GM12801 (cell line): Measurements from ENCODE around the gene MOGAT2.

Experiments
- TF ChIP-seq, protein P1 (sequence below): IDR thresholded peaks from one replicate; pipeline ENCODE4 v1.5.1; 2011; ENCODE audit warnings: control low read depth; ENCODE audit not compliant: insufficient read length; ENCODE audit errors: extremely low read depth

MOGAT2 gene

DNA sequence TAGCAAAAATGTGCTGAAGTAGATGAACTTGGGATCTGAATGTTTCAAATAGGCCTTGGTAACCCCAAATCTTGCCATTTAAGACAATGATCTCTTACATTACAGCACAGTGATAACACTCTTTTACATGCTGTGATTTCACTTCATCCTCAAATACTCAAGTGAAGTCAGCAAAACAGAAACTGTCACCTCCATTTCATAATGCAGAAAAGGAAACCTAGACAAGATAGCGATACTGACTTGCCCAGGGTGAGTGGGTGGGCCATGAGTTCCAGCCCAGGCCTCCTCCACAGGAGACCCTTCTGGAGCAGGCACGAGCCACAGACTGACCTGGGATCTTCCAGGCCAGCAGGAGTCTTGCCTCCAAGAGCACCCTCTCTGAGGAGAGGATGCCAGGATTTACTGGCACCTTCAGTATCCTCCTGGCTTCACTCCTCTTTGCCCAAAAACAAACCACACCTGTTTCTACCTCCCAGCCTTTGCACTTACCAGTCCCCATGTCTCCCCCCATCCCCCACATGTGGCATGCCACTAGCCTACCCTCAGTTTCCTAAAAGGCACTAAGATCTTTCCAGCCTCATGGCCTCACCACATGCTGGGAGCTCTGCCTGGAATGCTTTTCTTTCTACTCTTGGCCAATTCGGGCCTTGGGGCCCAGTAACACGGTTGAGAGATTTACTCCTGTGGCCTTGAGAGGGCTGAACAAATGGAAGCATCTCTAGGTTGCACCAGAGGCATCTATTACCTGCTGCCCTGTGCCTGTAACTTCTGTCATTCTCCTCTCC is 49.0 kb downstream of the MOGAT2 start:
- TF ChIP-seq, protein P1, sequence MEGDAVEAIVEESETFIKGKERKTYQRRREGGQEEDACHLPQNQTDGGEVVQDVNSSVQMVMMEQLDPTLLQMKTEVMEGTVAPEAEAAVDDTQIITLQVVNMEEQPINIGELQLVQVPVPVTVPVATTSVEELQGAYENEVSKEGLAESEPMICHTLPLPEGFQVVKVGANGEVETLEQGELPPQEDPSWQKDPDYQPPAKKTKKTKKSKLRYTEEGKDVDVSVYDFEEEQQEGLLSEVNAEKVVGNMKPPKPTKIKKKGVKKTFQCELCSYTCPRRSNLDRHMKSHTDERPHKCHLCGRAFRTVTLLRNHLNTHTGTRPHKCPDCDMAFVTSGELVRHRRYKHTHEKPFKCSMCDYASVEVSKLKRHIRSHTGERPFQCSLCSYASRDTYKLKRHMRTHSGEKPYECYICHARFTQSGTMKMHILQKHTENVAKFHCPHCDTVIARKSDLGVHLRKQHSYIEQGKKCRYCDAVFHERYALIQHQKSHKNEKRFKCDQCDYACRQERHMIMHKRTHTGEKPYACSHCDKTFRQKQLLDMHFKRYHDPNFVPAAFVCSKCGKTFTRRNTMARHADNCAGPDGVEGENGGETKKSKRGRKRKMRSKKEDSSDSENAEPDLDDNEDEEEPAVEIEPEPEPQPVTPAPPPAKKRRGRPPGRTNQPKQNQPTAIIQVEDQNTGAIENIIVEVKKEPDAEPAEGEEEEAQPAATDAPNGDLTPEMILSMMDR = no peak

DNA sequence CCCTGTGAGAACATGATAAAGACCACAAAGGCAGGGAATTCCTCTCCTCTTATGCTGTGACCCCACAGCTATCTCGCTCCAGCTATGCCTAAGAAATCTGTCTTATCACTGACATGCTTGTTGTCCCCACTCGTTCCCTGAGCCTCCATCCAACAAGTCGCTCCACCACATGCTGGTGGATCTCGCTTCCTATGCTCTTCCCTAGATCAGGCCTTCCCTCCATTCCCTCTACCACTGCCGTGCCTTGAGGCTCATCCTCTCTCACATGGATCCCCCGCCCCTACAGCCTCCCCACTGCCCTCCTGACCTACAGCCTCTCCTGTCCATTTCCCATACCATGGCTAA is 49.6 kb downstream of the MOGAT2 start:
- TF ChIP-seq, protein P1 = no peak

DNA sequence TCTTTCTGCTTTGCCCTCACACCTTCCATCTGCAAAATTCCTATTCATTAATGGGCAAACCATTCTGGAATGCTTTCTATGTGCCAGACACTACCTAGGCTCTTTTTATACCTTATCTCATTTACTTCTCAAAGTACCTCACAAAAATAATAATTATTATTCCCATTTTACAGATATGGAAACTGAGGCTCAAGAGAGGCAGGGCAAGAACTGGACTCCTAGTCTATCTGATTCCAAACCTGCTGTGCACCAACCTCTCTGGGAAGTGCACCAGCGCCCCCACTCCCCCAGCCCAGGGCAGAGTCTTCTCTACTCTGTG is 50.1 kb downstream of the MOGAT2 start:
- TF ChIP-seq, protein P1 = no peak

DNA sequence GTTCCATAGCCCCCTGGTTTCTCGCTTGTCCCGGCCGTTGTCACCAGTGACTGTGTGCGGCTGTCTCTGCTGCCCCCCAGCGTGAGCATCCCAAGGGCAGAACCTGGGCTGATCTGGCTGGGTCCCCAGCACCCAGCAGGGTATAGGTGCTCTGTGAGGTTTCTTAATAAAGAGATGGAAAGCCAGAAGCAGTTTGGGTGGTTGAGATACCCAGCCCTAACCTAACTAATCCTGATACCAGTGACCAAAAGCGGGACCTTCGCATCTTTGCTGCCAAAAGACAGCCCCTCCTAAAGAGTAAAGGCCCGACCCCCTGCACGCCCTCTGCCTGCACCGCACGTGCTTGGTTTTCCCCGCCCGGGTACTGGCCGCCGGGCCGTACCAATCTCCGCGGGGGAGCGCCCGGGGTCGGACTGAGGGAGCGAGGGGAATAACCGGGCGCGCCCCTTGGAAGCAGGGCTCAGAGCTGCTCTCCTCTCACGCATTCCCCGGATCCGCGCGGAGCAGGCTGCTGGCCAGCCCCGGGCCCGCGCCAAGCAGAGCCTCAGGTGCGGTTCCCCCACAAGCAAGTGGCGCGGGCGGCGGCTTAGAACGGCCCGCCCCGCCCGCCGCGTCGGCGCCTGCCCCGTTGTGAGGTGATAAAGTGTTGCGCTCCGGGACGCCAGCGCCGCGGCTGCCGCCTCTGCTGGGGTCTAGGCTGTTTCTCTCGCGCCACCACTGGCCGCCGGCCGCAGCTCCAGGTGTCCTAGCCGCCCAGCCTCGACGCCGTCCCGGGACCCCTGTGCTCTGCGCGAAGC is 50.7 kb downstream of the MOGAT2 start, which contains the start of gene DGAT2:
Gene DGAT2, plus strand, starts transcription at position 667 of the 797 bp plus-strand sequence. CDS start 214 bp downstream, outside the sequence.
- TF ChIP-seq, protein P1 = no peak

DNA sequence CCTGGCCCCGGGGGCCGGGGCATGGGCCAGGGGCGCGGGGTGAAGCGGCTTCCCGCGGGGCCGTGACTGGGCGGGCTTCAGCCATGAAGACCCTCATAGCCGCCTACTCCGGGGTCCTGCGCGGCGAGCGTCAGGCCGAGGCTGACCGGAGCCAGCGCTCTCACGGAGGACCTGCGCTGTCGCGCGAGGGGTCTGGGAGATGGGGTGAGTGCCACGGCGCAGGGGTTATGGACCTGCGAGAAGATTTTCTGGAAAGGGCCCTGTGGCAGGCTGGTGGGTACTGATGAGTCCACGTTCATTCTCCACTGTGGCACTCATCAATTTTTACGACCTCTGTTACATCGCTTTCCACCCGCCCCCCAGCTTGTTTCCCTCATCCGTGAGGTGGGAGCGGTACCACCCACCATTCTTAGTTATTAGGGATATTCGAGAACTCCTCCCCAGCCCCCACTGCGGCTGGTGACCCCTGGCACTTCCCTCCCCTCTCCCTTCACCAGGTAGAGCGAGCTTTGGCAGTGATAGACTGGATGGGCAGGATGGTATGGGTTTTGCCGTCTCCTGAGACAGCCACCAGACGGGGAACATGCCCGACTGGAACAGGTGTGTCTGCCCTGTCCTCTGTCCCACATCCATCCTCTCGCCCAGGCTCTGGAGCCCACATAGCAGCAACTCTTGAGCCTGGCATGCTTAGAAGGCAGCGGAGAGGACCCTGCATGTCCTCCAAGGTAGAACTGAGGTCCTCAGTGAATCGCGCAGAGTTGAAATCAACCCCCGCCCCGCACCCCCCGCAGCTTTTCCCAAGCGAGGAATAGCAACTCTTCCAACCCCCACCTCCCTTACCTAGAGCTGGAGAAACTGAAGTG is 51.5 kb downstream of the MOGAT2 start:
- TF ChIP-seq, protein P1 = no peak

DNA sequence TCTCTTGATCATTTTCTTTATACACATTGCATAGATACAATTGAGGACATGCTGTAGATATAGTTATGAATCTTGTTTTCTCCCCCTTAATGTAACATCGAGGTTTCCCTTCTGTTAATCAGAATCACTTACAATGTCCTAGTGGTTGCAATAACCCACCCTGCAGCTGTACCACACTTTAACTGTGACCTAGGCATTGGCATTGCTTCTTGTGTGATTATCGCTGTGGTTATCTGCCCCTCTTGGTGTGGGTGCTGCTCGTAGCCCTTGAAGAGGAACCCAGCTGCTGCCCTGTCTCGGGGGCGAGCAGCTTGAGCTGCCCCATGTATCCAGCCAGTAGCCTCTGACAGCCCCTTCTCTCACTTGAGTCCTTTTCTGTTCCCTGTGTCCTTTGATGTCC is 52.5 kb downstream of the MOGAT2 start:
- TF ChIP-seq, protein P1 = no peak
